T-helper 1 cell treated with Interleukin-12 subunit alpha and Interleukin-12 subunit beta and Interleukin-4 antibody, amounts not matched to agents 30 μg/mL and 1 μg/mL, for 36 hours (primary cell): ENCODE data around the gene ATR.
"Not testable (repeated sequence)": the region's sequence is repeated elsewhere in the genome, so short reads cannot be mapped to it uniquely, and the experiment has no call there.

Experiments
- H3K27ac Mint-ChIP-seq: one replicate; pipeline ENCODE4 v1.8.0; 2021; ENCODE audit warnings: mild to moderate bottlenecking, mixed read lengths
- H3K27me3 Mint-ChIP-seq: one replicate; pipeline ENCODE4 v1.8.0; 2021; ENCODE audit warnings: low read depth, mixed read lengths
- H3K36me3 Mint-ChIP-seq: one replicate; pipeline ENCODE4 v1.8.0; 2021; ENCODE audit warnings: low read depth, mixed read lengths
- H3K4me1 Mint-ChIP-seq: one replicate; pipeline ENCODE4 v1.8.0; 2021; ENCODE audit warnings: low read depth, mixed read lengths
- H3K4me3 Mint-ChIP-seq: one replicate; pipeline ENCODE4 v1.8.0; 2021; ENCODE audit warnings: mild to moderate bottlenecking, moderate library complexity, mixed read lengths
- H3K9me3 Mint-ChIP-seq: one replicate; pipeline ENCODE4 v1.8.0; 2021; ENCODE audit warnings: mixed read lengths

Gene ATR

DNA sequence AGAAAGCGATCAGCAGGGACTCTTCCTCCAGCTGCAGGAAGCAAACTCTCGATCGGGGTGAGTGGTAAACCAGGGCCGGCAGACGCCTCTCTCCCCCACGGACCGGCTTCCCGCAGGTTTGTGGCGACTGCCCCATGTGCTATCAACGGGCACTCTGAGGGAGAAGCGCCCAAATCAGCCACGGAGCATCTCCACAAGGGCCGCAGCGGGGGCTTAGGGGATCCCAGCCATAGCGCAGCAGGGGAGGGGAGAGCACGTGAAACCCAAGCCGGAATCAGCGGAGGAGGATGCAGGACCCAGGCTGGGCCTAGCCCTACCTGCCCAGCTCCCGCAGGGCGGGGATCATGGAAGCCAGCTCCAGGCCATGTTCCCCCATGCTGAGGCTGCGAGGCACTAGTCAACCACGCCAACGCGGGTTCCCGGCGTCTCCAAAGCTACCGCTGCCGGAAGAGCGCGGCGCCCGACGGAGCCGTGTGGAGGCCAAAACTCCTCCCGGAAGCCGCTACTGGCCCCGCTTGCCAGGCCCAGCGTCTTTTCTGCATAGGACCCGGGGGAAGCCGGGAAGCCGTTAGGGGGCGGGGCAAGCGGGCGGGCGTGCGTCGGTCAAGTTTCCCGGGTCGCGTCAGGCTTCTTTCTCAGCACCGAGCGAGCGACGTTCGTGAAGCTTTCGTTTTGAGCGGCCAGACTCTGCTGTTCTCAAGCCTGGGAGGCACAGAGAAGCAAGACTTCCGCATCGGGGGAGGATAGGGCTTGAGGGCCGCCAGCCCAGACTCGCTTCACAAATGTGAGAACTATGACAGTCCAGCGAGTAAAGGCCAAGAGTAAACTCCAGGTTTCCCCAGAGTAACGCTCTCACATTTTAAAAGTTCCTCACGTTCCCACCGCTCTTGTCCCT lies at the start of gene ATR:
TSS of gene ATR (minus strand) at position 405 of the 895 bp plus-strand sequence. CDS start at position 376, 29 bp downstream.
- Mint-ChIP-seq H3K27me3 (peaks cover 16% of the 10 kb centered on the region), H3K4me1 (peaks cover 33% of the 10 kb centered on the region), H3K27ac (peak within 1 kb of the TSS; percentile 98)

DNA sequence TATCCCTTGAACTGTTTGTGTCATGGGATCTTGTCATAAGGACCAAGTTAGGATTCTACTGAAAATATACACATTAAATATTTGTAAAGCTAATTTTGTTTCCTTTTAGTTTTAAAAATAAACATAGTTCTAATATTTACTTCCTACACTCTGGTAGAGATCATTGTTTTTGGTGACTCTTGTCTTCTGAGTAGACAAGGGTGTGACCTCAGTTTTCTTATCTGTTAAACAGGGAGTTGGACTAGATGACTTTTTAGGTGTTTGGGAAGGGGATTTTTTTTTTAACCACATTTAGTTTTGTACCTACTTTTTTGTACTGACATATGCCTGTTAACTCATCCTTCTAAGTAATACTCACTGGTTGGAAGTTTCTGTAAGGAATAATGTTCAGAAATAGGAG lies 48.4 kb upstream of the ATR start:
- Mint-ChIP-seq H3K9me3 (no peaks in the 10 kb centered on the region), H3K36me3 (no peaks in the 10 kb centered on the region), H3K4me1 (peaks cover 9% of the 10 kb centered on the region), H3K27ac (no peak overlapping the region), H3K27me3 (peaks cover 4% of the 10 kb centered on the region), H3K4me3 (no peak overlapping the region)

More for the DNA sequence above, at the start of gene ATR:
- no peaks in the 10 kb centered on the region for H3K9me3 Mint-ChIP-seq
- H3K4me3 Mint-ChIP-seq: peak within 1 kb of the TSS; percentile 97
- peaks cover 11% of the 10 kb centered on the region for H3K36me3 Mint-ChIP-seq

DNA sequence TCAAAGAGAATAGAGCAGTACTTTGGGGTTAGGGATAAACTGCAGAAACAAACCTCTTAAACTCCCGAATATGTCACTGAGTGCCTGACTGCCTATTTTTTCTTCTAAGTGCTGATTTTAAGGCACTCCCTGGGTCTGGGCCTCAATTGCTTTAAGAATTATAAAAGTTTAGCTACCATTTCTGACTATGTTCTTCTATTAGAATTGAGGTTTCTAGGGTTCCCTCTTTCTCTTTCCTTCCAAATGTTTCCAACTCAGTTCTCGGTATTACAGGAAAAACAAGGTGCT lies 46.6 kb upstream of the ATR start:
- H3K9me3 Mint-ChIP-seq: no peaks in the 10 kb centered on the region
- H3K4me3 Mint-ChIP-seq: no peak overlapping the region
- H3K36me3 Mint-ChIP-seq: no peaks in the 10 kb centered on the region
- H3K27me3 Mint-ChIP-seq: peaks cover 4% of the 10 kb centered on the region
- peaks cover 9% of the 10 kb centered on the region for H3K4me1 Mint-ChIP-seq
- no peak overlapping the region for H3K27ac Mint-ChIP-seq

DNA sequence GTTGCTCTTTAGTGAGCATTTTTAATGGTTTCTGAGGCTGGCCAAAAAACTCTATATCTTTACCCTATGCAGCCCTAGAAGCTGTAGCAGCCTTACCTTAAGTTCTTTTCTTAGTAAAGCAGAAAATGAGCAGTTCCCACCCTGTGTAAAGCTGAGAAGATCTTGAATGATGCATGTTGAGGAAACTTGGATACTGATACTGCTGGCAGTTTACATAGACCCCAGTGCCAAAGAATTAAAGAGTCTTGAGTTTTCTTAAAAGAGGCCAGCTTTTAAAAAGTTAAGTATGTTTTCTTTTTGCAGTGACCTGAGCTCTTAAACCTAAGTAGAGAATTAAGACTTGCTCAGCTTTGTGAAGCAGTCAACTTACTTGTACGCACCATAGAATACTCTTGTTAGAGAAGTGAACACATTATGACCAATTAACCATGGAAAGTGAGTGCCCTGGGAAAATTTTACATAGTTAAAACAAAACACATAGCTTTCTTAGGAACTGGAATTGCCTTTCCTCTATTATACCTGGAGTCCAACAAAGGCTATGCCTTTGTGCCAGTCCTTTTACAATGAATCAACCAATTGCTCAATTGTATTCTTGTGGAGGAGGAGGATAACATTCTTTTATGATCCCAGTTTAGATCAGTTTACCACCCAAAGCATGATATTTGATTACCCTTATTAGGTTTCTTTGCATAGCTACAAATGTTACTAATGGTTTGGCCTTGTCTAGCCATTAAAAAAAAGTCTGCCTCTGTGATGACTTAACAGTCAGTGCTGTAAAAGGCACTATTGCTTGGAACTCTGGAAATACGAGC lies 46.0 kb upstream of the ATR start:
- Mint-ChIP-seq H3K36me3 (no peaks in the 10 kb centered on the region), H3K9me3 (no peaks in the 10 kb centered on the region), H3K27ac (no peak overlapping the region), H3K27me3 (peaks cover 4% of the 10 kb centered on the region), H3K4me3 (no peak overlapping the region), H3K4me1 (peaks cover 9% of the 10 kb centered on the region)

DNA sequence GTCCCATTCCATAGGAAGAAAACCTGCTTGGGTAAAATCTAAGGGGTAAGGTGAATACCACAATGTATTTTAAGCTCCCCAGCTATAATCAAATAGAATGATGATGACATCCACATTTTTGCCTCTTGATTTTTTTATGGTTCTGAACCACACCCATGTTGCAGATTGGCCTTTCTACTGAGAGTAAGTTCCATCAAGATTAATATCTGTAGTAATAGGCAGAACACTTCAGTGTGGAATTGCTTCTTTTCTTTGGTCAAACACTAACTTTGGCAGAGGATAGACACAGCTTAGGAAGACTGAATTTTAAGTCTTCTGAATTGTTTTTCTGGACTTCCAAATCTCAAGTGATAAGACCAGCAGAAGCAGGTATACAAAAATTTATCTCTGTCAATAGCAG lies 44.7 kb upstream of the ATR start:
- no peaks in the 10 kb centered on the region for H3K9me3 Mint-ChIP-seq
- H3K4me3 Mint-ChIP-seq: no peak overlapping the region
- H3K27me3 Mint-ChIP-seq: peaks cover 4% of the 10 kb centered on the region
- no peak overlapping the region for H3K27ac Mint-ChIP-seq
- peaks cover 9% of the 10 kb centered on the region for H3K4me1 Mint-ChIP-seq
- no peaks in the 10 kb centered on the region for H3K36me3 Mint-ChIP-seq

DNA sequence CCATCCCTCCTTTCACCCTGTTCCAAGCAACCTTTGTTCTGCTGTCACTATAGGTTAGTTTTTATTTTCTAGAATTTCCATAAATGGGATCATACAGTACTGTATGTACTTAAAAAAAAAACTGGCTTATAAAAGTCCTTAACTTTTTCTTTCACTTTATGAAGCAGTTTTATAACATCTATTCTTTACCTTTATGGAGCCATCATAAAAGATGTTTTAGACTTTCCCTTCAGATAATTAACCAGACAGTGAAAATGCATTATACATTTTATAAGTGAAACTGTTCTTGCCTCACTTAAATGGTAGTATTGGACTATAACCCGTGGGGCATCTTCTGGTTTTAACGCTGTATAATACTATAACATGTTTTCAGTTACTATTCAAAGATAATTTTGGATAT lies 43.9 kb upstream of the ATR start:
- Mint-ChIP-seq H3K4me1 (peaks cover 8% of the 10 kb centered on the region), H3K4me3 (no peak overlapping the region), H3K9me3 (no peaks in the 10 kb centered on the region), H3K27me3 (peaks cover 4% of the 10 kb centered on the region), H3K27ac (no peak overlapping the region), H3K36me3 (no peaks in the 10 kb centered on the region)

DNA sequence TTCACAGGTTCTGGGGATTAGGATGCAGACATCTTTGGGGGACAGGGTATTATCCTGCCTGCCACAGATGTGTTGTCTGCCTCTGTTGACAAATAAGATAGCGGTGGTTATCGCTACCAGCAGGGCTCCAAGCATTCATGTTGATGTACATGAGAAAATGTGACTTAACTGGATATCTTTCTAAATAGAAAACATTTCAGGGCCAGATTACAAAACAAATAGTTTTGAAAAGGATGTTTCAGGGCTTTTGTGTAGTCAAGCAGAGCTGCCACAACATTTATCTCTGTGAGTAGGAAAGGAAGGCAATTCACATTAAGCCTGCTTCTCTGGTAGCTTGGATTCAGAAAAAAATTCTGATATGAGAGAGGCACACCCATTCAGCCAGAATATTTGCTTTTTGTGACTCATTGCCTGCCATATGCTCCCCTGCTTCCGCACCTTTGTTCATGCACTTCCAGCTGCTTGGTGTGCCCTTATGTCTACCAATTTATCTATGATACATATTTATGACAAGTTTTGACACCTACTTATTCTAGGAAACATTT lies 40.5 kb upstream of the ATR start:
- H3K4me3 Mint-ChIP-seq: no peak overlapping the region
- H3K27me3 Mint-ChIP-seq: peaks cover 4% of the 10 kb centered on the region
- no peaks in the 10 kb centered on the region for H3K4me1 Mint-ChIP-seq

DNA sequence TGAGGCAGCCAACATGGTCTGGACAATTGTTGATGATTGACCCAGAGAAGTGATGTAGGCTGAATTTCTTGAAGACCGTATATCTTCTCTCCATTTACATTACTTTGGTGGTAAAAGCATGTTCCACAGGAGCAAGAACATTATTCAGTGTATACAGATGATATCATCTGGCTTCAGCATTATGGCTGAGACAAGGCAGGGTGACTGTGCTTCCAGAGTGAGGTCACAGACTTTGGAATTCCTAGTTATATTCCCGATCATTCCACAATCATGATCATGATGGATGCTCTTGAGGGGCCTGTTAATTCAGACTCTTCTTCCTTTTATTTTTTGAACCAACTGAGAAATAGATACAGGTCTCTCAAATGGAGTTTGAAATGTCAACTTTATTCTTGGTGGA lies 36.6 kb upstream of the ATR start:
- Mint-ChIP-seq H3K27me3 (no peaks in the 10 kb centered on the region), H3K27ac (no peak overlapping the region), H3K4me3 (no peak overlapping the region), H3K4me1 (no peaks in the 10 kb centered on the region), H3K9me3 (no peaks in the 10 kb centered on the region), H3K36me3 (no peaks in the 10 kb centered on the region)

More for the DNA sequence above, 40.5 kb upstream of the ATR start:
- Mint-ChIP-seq H3K9me3 (no peaks in the 10 kb centered on the region), H3K36me3 (no peaks in the 10 kb centered on the region), H3K27ac (no peak overlapping the region)

DNA sequence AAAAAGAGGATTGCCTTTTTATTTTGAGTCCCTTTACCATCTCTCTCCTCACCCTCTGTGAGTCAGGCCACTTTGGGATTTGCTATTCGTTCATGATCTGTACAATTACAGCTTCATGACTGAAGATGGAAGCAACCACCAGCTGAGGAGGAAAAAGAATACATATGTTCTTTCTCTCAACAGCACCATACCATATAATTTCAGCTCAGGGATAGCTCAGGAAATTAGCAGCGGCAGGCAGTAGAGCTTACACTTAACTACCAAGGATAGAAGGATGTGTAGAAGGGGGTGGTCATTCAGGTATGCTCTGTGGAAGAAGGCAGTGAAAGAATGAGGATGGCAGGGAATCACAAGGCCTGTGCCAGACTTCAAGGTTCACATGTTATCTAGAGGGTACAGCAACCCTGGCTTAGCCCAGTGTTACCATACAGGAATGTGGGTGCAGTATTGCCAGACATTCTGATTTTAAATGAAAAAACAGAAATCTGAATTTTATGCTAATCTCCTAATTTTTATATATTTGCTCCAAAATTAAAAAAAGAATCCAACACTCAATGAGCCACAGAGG lies 35.6 kb upstream of the ATR start:
- no peak overlapping the region for H3K4me3 Mint-ChIP-seq
- H3K4me1 Mint-ChIP-seq: no peaks in the 10 kb centered on the region
- no peaks in the 10 kb centered on the region for H3K9me3 Mint-ChIP-seq
- no peaks in the 10 kb centered on the region for H3K36me3 Mint-ChIP-seq
- no peaks in the 10 kb centered on the region for H3K27me3 Mint-ChIP-seq
- no peak overlapping the region for H3K27ac Mint-ChIP-seq

DNA sequence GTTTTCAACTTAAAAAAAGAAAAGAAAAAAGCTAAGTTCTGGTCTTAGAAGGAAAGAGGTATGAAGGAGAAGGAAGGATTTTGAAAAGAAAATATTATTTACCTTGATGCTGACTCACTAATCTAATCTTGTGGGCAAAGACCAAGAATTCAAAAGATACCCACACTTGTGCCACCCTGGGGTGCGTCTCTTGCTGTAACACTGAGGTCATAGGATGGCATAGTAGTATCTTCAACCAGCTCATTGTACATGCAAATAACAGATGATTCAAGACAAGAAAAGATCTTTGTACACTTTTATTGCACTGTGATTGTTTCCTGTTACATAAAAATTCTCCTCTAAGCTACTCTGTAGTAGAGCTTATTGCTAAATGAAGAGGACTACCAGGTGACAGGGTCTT lies 35.0 kb upstream of the ATR start:
- Mint-ChIP-seq H3K36me3 (no peaks in the 10 kb centered on the region), H3K27ac (no peak overlapping the region)

DNA sequence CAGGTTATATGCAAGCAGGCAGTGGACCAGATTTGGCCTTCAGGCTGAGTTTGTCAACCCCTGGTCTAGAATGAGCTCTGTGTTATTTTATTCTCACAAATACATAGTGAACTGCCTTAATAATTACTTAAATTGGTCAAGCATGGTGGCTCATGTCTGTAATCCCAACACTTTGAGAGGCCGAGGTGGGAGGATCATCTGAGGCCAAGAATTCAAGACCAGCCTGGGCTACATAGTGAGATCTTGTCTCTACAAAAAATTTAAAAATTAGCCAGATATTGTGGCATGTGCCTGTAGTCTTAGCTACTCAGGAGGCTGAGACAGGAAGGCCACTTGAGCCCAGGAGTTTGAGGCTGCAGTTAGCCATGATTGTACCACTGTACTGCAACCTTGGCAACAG lies 32.7 kb upstream of the ATR start:
- Mint-ChIP-seq H3K4me1 (no peaks in the 10 kb centered on the region), H3K9me3 (no peaks in the 10 kb centered on the region), H3K27ac (no peak overlapping the region), H3K4me3 (no peak overlapping the region), H3K27me3 (no peaks in the 10 kb centered on the region), H3K36me3 (no peaks in the 10 kb centered on the region)

More for the DNA sequence above, 35.0 kb upstream of the ATR start:
- no peaks in the 10 kb centered on the region for H3K27me3 Mint-ChIP-seq
- no peak overlapping the region for H3K4me3 Mint-ChIP-seq
- H3K4me1 Mint-ChIP-seq: no peaks in the 10 kb centered on the region
- H3K9me3 Mint-ChIP-seq: no peaks in the 10 kb centered on the region

DNA sequence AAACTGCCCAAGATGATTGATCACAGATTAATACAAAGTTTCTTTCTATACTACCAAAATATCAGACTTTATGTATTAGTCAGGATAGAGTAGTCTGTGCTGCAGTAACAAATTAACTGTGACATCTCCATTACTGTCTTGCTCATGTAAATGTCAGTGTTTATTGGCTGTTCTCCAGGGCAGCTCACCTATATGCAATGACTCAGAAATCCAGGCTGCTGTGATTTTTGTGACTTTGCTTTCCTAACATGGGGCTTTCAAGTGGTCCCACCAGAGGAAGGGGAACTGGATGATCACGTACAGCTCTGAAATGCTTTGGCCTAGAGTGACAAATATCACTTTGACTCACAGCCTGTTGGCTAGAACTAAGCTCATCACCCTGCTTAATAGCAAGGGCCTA lies 30.6 kb upstream of the ATR start:
- no peaks in the 10 kb centered on the region for H3K9me3 Mint-ChIP-seq
- no peak overlapping the region for H3K27ac Mint-ChIP-seq
- H3K4me1 Mint-ChIP-seq: no peaks in the 10 kb centered on the region
- H3K27me3 Mint-ChIP-seq: no peaks in the 10 kb centered on the region
- H3K36me3 Mint-ChIP-seq: no peaks in the 10 kb centered on the region
- no peak overlapping the region for H3K4me3 Mint-ChIP-seq

DNA sequence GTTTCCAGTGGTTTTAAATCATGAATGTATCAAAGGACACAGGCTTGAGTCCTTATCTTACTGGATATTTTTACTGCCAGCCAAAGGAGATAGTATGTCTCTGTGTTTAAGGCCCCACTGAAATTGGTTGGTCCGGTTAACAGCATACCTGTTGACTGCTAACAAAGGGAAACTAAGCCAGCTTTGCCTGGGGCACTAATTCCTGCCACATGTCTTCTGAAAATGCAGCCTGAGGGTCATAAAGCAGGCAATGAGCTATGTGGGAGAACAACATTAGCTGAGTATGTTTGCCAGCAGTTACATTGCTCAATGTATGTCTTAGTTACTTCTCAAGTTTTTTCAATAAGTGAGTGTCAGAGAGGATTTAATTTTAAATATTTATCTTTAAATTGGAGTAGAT lies 30.1 kb upstream of the ATR start:
- Mint-ChIP-seq H3K27me3 (no peaks in the 10 kb centered on the region), H3K9me3 (no peaks in the 10 kb centered on the region), H3K4me1 (no peaks in the 10 kb centered on the region), H3K4me3 (no peak overlapping the region), H3K27ac (no peak overlapping the region), H3K36me3 (no peaks in the 10 kb centered on the region)

DNA sequence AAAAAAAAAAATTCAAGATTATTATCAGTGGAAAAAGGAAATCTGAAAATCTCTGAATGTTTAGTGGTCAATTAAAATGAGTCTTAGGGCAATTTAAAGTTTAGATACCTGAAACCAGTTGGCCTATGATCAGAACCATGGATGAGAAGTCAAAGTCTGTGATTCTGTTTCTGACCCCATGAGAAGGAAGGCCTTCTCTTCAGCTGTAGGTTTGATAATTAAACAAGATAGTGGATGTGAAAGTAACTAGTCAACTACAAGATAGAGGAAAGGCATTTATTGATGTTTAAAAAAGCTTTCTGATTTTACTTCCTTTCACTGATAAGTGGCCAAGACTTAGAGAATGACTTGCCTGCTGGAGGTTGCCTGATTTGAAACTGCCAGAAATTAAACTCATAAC lies 26.4 kb upstream of the ATR start:
- H3K27me3 Mint-ChIP-seq: no peaks in the 10 kb centered on the region
- H3K36me3 Mint-ChIP-seq: no peaks in the 10 kb centered on the region
- H3K27ac Mint-ChIP-seq: no peak overlapping the region
- H3K4me1 Mint-ChIP-seq: no peaks in the 10 kb centered on the region
- no peak overlapping the region for H3K4me3 Mint-ChIP-seq
- no peaks in the 10 kb centered on the region for H3K9me3 Mint-ChIP-seq

DNA sequence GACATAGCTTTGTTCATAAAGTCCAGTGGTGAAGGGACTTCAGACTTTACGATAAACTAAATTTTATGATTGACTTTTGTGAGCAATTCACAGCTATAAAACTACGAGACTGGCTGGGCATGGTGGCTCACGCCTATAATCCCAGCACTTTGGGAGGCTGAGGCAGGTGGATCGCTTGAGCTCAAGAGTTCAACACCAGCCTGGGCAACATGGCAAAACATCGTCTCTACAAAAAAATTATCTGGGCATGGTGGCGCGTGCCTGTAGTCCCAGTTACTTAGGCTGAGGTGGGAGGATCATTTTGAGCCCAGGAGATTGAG lies 24.8 kb upstream of the ATR start:
- H3K27me3 Mint-ChIP-seq, H3K9me3 Mint-ChIP-seq, H3K36me3 Mint-ChIP-seq, H3K4me1 Mint-ChIP-seq, H3K27ac Mint-ChIP-seq, H3K4me3 Mint-ChIP-seq: not testable (repeated sequence)
